ENCODE results near the gene BAIAP2. TPM values are rescaled to one million over a fixed set of nuclear protein-coding genes. Genes with fewer than 3 reads are reported as not detected.
A peak's percentile ranks its signal among the peaks of the same experiment; 100 is the strongest.

The BAIAP2 gene
- total RNA-seq, 1 donor from 2014 or later, result 37.6 TPM

DNA sequence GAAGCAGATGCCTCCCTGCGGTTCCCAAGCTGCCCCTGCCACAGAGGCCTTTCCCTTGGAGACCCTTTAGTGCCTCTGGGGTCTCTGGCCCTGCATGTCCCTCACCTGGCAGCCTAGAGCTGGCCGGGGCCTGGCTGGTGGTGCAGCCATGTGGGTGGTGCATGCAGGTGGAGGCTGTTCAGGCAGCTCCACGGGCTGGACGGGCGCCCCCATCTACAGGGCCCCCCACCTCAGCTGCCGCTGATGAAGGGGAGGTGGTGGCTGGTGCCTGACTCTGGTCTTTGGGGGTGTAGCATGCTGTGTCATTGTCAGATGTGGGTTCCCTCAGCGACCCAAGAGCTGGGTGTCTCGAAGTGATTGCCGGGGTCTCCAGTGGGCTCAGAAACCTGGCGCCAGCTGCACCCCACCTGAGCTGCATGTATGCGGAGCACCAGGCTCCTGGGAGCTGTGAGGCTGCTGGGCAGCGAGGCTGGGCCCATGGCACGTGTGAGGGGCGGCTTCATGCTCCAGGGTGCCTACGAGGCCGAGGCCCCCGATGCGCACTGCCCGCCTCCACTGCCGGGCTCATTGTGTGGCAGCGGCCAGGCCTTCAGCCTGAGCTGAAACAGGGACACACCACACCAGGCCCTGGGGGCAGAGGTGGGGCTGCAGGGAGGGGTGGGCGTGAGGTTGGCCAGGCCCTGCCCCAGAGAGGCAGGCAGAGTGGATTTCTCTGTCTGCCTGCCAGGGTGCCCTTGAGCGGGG, 57.0 kb downstream of the BAIAP2 start:
- Mint-ChIP-seq H3K4me1 (ENCODE audit: low read depth) (peaks cover 16% of the 10 kb centered on the region), H3K9me3 (ENCODE audit: low read depth) (no peaks in the 10 kb centered on the region), H3K27me3 (no peaks in the 10 kb centered on the region), H3K36me3 (ENCODE audit: insufficient read depth) (peaks cover under 1% of the 10 kb centered on the region), H3K4me3 (ENCODE audit: low read depth) (no peak overlapping the region), H3K27ac (no peak overlapping the region)
- TF ChIP-seq, protein P1, sequence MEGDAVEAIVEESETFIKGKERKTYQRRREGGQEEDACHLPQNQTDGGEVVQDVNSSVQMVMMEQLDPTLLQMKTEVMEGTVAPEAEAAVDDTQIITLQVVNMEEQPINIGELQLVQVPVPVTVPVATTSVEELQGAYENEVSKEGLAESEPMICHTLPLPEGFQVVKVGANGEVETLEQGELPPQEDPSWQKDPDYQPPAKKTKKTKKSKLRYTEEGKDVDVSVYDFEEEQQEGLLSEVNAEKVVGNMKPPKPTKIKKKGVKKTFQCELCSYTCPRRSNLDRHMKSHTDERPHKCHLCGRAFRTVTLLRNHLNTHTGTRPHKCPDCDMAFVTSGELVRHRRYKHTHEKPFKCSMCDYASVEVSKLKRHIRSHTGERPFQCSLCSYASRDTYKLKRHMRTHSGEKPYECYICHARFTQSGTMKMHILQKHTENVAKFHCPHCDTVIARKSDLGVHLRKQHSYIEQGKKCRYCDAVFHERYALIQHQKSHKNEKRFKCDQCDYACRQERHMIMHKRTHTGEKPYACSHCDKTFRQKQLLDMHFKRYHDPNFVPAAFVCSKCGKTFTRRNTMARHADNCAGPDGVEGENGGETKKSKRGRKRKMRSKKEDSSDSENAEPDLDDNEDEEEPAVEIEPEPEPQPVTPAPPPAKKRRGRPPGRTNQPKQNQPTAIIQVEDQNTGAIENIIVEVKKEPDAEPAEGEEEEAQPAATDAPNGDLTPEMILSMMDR (IDR thresholded peaks at IDR 0.05; ENCODE audit: unreplicated experiment), result no peak
- DNase-seq (ENCODE audit: low spot score, unreplicated experiment), result no peak

- Mint-ChIP-seq H3K36me3 (ENCODE audit: insufficient read depth) (no peaks in the 10 kb centered on the region), H3K9me3 (ENCODE audit: low read depth) (no peaks in the 10 kb centered on the region), H3K27me3 (no peaks in the 10 kb centered on the region), H3K4me3 (ENCODE audit: low read depth) (no peak overlapping the region), H3K4me1 (ENCODE audit: low read depth) (peaks cover 18% of the 10 kb centered on the region), H3K27ac (no peak overlapping the region)
- DNase-seq (ENCODE audit: low spot score, unreplicated experiment), result no peak
- TF ChIP-seq, protein P1 (IDR thresholded peaks at IDR 0.05; ENCODE audit: unreplicated experiment), result no peak
These were observed 57.7 kb downstream of the BAIAP2 start for GRCh38 chr17:81092518-81093095.

DNA sequence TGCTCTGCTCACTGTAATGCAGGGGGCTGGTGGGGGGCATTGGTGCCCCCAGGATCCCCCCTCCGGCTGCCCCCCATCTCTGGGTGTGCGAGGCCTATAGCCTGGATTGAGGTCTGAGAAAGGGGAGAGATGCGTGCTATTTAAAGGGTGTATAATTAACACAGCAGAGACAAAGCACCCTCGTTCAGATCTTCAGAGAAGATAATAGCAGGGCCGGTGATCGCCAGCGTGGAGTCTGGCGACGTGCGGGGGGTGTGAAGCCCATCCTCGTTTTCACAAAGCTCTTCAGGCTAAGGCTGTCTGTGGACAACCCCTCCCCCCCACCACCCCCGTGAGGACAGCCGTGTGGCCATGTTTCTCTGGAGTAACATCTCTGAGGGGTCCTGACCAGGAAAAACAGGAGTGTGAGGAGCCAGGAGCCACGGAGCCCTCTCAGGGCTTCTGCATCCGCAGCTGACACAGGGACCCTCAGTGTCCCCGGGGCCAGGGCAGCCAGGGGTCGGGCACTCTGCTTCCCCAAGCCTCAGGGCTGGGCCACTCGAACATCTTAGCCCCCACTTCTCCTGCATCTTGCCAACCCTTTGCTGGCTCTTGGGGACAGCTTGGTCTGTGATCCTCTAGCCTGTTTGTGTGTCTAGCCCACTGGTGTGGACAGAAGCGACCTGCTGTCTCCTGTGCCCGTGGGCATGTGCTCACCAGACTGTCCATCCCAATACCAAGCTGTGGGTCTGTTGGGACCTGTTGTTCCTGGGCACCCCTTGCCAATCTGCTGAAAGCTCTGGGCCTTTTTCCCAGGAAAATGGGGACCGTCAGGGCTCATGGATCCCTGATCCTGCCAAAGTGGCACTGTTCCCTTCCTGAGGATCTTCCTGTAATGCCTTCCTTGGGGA, 58.9 kb downstream of the BAIAP2 start:
- H3K4me3 Mint-ChIP-seq (ENCODE audit: low read depth), result no peak overlapping the region
- peaks cover 18% of the 10 kb centered on the region for H3K4me1 Mint-ChIP-seq (ENCODE audit: low read depth)
- H3K36me3 Mint-ChIP-seq (ENCODE audit: insufficient read depth), result no peaks in the 10 kb centered on the region
- no peaks in the 10 kb centered on the region for H3K9me3 Mint-ChIP-seq (ENCODE audit: low read depth)
- H3K27me3 Mint-ChIP-seq, result no peaks in the 10 kb centered on the region
- DNase-seq (ENCODE audit: low spot score, unreplicated experiment), result no peak
- no peak overlapping the region for H3K27ac Mint-ChIP-seq
- TF ChIP-seq, protein P1 (IDR thresholded peaks at IDR 0.05; ENCODE audit: unreplicated experiment), result no peak

- DNase-seq (ENCODE audit: low spot score, unreplicated experiment), result peak; percentile 44
- Mint-ChIP-seq H3K27ac (peak overlapping the region; percentile 94), H3K36me3 (ENCODE audit: insufficient read depth) (no peaks in the 10 kb centered on the region), H3K27me3 (no peaks in the 10 kb centered on the region), H3K4me1 (ENCODE audit: low read depth) (peaks cover 18% of the 10 kb centered on the region), H3K4me3 (ENCODE audit: low read depth) (no peak overlapping the region), H3K9me3 (ENCODE audit: low read depth) (no peaks in the 10 kb centered on the region)
- TF ChIP-seq, protein P1 (IDR thresholded peaks at IDR 0.05; ENCODE audit: unreplicated experiment), result peak; percentile 20
These were observed 59.8 kb downstream of the BAIAP2 start for GRCh38 chr17:81094509-81095382.

Measured in progenitor cell of endocrine pancreas (in vitro differentiated cells).